Left lung (tissue), 10 donors: Measurements from ENCODE around the gene IGFLR1. TPM values are rescaled to one million over a fixed set of nuclear protein-coding genes. Genes with fewer than 3 reads are reported as not detected.
A peak's percentile ranks its signal among the peaks of the same experiment; 100 is the strongest.

ENCODE experiments used
- ATAC-seq: fragments of 200-7000 bp; cut with Tn5 transposase; one replicate; pipeline ENCODE4 v1.9.1; 2020; ENCODE audit warnings: moderate library complexity
- DNase-seq, 4 donors: peaks; one replicate each; pipeline ENCODE4 v3.0.0-alpha.2; 2013 to 2020
- H3K27ac ChIP-seq, 2 donors: fragments of 200-600 bp; sonication (generic) in 1 of 2; one replicate each; pipeline versions ENCODE4 v1.5.0 to v1.8.0; 2020 to 2021
- H3K27me3 ChIP-seq, 2 donors: fragments of 200-600 bp; sonication (generic) in 1 of 2; one replicate each; pipeline versions ENCODE4 v1.5.0 to v1.8.0; 2020 to 2021
- H3K36me3 ChIP-seq, 2 donors: fragments of 200-600 bp; sonication (generic) in 1 of 2; one replicate each; pipeline versions ENCODE4 v1.5.0 to v1.8.0; 2020 to 2021
- H3K4me1 ChIP-seq, 2 donors: fragments of 200-600 bp; one replicate each; pipeline ENCODE4 v1.8.0; 2021
- H3K4me3 ChIP-seq, 2 donors: fragments of 200-600 bp; sonication (generic) in 1 of 2; one replicate each; pipeline versions ENCODE4 v1.5.0 to v1.8.0; 2020 to 2021; ENCODE audit warnings: mild to moderate bottlenecking in 1 of 2
- H3K9me3 ChIP-seq, 2 donors: fragments of 200-600 bp; sonication (generic) in 1 of 2; one replicate each; pipeline versions ENCODE4 v1.5.0 to v1.8.0; 2020 to 2021
- CTCF ChIP-seq, 2 donors: fragments of 200-600 bp; sonication (generic) in 1 of 2; IDR thresholded peaks; one replicate each; pipeline versions ENCODE4 v1.5.0 to v1.8.0; 2021; ENCODE audit warnings: antibody characterized with exemption in 2 of 2
- intact Hi-C, 2 donors: fragments of 100-400 bp; cut with DNase I; formaldehyde crosslinking; loops; one replicate each; pipeline versions ENCODE4 v1.11.2 to v1.14.2; 2022
- polyA plus RNA-seq, 6 donors: library from polyadenylated mRNA; unstranded; fragments of 120-200 nt; gene quantifications; one replicate each; pipeline ENCODE4 v1.2.1, GENCODE V29; 2013; ENCODE audit not compliant: insufficient read length in 6 of 6
- total RNA-seq, 2 donors: library from RNA; stranded (reverse); fragmentation: NEBNext Ultra II Directional; extraction: Animal tissue kit (Norgen Biotek cat#: 25700); gene quantifications; one replicate each; pipeline ENCODE4 v1.2.1, GENCODE V29; 2021
- donor health status: DM: no; HTN: yes; CAD: no.
- donor health status: DM: no; HTN: no; CAD: no.

IGFLR1 gene
- total and polyA plus RNA-seq, 8 donors = 2.0 to 25.8 (median 5.6) TPM

DNA sequence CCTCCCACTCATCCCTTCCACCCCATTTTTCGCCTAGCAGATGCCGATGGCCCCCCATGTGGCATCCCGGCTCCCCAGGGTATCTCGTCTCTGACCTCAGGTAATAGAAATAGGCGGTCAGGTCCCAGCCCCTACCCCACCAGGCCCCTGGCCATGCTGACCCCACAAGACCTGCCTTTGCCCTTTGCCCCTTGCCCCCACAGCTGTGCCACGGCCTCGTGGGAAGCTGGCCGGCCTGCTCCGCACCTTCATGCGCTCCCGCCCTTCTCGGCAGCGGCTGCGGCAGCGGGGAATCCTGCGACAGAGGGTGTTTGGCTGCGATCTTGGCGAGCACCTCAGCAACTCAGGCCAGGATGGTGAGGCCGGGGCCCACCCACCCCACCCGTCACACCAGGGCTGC is 38.5 kb upstream of the IGFLR1 start:
- H3K36me3 ChIP-seq = peaks cover 0 to 58% of the 10 kb centered on the region in 2 donors
- no peak overlapping the region for H3K27ac ChIP-seq
- H3K4me3 ChIP-seq = no peak overlapping the region
- ATAC-seq (no peak), DNase-seq (no peak)
- H3K9me3 ChIP-seq = no peaks in the 10 kb centered on the region
- peaks cover 0 to 8% of the 10 kb centered on the region in 2 donors for H3K4me1 ChIP-seq
- no peak for TF ChIP-seq CTCF (IDR thresholded peaks at IDR 0.05)
- intact Hi-C loops = no loop called here
- no peaks in the 10 kb centered on the region for H3K27me3 ChIP-seq

GRCh38 chr19:35780058-35780457 is 37.8 kb upstream of the IGFLR1 start:
- TF ChIP-seq CTCF (IDR thresholded peaks at IDR 0.05) = no peak
- intact Hi-C loops = no loop called here
- Histone ChIP-seq H3K27me3 (no peaks in the 10 kb centered on the region), H3K4me3 (no peak overlapping the region), H3K4me1 (peaks cover 0 to 9% of the 10 kb centered on the region in 2 donors), H3K9me3 (no peaks in the 10 kb centered on the region), H3K36me3 (peaks cover 0 to 51% of the 10 kb centered on the region in 2 donors), H3K27ac (no peak overlapping the region)
- DNase-seq (peak in 1 of 4 donors; percentile 75), ATAC-seq (no peak)

GRCh38 chr19:35779033-35779432 is 36.8 kb upstream of the IGFLR1 start:
- H3K27ac ChIP-seq = no peak overlapping the region
- no peak for TF ChIP-seq CTCF (IDR thresholded peaks at IDR 0.05)
- no peaks in the 10 kb centered on the region for H3K9me3 ChIP-seq
- peaks cover 0 to 45% of the 10 kb centered on the region in 2 donors for H3K36me3 ChIP-seq
- H3K4me1 ChIP-seq = peaks cover 0 to 17% of the 10 kb centered on the region in 2 donors
- DNase-seq (no peak), ATAC-seq (no peak)
- intact Hi-C loops = no loop called here
- H3K27me3 ChIP-seq = no peaks in the 10 kb centered on the region
- no peak overlapping the region for H3K4me3 ChIP-seq

DNA sequence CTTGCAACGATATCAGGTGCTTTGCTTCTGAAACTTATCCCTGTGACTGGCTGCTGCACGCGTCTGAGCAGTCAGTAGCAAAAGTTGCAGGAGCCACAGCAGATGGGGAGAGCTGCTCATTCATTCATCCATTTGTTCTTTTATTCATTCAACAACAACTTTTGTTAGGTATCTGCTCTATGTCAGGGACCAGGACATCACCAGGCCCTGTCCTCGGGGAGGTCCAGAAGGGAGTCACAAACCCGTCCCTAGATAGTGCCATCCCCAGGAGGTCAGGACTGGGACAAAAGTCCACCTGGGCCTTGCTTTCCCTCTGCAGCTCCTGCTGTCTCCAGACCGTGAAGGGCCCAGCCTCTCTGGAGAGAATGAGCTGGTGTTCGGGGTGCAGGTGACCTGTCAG is 35.7 kb upstream of the IGFLR1 start:
- ATAC-seq (no peak), DNase-seq (no peak)
- Histone ChIP-seq H3K27me3 (no peaks in the 10 kb centered on the region), H3K36me3 (peaks cover 0 to 42% of the 10 kb centered on the region in 2 donors), H3K9me3 (no peaks in the 10 kb centered on the region), H3K27ac (no peak overlapping the region), H3K4me3 (no peak overlapping the region), H3K4me1 (peaks cover 0 to 17% of the 10 kb centered on the region in 2 donors)
- no peak for TF ChIP-seq CTCF (IDR thresholded peaks at IDR 0.05)
- intact Hi-C loops = no loop called here

DNA sequence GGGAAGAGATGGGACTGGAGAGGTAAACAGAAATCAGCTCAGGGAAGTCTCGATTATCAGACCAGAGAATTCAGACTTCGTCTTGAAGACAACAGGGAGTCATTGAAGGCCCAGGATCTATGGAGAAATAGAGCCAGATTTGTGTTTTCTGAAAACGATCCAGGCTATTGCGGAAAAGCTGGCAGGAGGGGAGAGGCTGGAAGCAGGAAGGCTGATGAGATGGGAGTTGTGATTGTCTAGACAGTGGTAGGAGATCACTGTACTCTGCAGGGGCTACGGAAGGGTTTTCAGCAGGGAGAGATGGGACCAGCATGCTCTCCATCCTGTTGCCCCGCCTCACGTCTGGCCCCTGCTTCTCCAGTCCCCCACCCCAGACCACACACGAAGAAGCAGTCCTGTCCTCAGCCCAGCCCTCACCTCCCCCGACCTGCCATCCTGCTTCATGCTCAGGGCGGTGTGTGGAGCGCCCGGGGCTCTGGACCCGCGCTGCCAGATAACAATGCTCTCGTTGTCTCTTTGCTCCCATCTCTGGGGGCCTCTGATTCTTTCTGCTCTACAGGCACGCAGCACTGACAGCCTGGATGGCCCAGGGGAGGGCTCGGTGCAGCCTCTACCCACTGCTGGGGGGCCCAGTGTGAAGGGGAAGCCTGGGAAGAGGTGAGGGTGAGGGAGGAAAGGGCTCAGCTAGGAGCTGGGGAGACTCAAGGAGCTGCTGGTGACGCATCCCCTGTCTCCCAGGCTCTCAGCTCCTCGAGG is 35.0 kb upstream of the IGFLR1 start:
- no peak overlapping the region for H3K4me3 ChIP-seq
- intact Hi-C loops = no loop called here
- DNase-seq = no peak

More for the DNA sequence above, 35.0 kb upstream of the IGFLR1 start:
- H3K4me1 ChIP-seq = peaks cover 0 to 17% of the 10 kb centered on the region in 2 donors
- no peak for TF ChIP-seq CTCF (IDR thresholded peaks at IDR 0.05)
- no peak for ATAC-seq
- peaks cover 0 to 35% of the 10 kb centered on the region in 2 donors for H3K36me3 ChIP-seq
- H3K9me3 ChIP-seq = no peaks in the 10 kb centered on the region
- H3K27me3 ChIP-seq = no peaks in the 10 kb centered on the region
- H3K27ac ChIP-seq = no peak overlapping the region
